GM18907 (cell line): ENCODE results near the gene C11orf16.
"Not testable (repeated sequence)": the region's sequence is repeated elsewhere in the genome, so short reads cannot be mapped to it uniquely, and the experiment has no call there.

Experiments
- ATAC-seq: cut with Tn5 transposase; IDR thresholded peaks from one replicate; pipeline ENCODE4 v1.9.1; 2021; ENCODE audit warnings: mild to moderate bottlenecking, moderate library complexity; ENCODE audit not compliant: unreplicated experiment

C11orf16 gene

DNA sequence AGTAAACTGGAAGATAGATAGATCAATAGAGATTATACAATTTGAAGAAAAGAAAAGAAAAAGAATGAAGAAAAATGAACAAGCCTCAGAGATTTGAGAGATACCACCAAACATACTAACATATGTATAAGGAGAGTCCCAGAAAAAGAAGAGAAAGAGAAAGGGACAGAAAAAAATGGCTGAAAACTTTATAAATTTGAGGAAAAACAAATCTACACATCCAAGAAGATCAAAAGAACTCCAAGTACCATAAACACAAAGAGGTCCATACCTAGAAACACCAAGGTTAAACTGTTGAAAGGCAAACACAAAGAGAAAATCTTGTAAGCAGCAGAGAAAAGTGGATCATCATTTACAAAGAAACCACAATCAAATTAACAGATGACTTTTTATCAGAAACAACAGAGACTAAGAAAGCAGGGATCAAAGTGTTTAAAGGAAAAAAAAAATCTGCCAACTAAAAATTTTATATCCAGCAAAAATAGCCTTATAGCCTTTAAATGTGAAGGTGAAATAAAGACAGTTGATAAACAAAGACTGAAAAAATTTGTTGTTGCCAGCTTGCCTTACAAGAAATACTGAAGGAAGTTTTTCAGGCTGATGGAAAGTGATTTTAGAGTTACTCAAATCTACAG is 33.5 kb downstream of the C11orf16 start:
- ATAC-seq: no peak

DNA sequence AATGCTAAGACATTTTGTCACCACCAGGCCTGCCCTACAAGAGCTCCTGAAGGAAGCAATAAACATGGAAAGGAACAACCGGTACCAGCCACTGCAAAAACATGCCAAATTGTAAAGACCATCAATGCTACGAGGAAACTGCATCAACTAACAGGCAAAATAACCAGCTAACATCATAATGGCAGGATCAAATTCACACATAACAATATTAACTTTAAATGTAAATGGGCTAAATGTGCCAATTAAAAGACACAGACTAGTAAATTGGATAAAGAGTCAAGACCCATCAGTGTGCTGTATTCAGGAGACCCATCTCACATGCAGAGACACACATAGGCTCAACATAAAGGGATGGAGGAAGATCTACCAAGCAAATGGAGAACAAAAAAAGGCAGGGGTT is 41.6 kb downstream of the C11orf16 start:
- ATAC-seq: not testable (repeated sequence)

DNA sequence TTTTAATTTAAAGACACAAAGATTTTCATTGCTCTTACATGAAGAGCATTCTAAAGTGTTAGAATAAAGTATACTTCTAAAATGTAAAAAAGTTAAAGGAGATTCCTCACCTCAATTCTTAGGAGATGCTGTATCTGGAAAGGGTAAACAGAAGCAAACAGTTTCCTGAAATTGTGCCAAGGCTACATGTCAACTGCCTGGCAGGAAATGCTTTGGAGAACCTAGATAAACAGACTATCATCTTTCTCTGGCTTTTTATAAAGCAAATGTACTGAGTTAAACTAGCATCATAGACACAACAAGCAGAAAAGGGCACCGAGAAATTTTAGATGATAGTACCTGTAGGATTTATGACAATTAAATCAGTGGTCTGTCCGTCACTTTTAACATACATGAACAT is 46.4 kb downstream of the C11orf16 start:
- no peak for ATAC-seq

DNA sequence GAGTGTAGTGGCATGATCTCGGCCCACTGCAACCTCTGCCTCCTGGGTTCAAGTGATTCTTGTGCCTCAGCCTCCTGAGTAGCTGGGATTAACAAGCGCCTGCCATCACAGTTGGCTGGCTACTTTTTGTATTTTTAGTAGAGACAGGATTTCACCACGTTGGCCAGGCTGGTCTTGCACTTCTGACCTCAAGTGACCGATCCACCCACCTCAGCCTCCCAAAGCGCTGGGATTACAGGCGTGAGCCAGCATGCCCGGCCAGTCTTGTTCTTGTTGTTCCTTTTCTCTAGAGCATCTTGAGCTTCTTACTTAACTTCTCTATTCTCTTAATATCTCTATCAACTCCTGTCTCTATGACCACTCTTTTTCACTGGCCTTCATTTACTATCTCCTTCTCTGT is 51.2 kb downstream of the C11orf16 start:
- ATAC-seq: not testable (repeated sequence)

DNA sequence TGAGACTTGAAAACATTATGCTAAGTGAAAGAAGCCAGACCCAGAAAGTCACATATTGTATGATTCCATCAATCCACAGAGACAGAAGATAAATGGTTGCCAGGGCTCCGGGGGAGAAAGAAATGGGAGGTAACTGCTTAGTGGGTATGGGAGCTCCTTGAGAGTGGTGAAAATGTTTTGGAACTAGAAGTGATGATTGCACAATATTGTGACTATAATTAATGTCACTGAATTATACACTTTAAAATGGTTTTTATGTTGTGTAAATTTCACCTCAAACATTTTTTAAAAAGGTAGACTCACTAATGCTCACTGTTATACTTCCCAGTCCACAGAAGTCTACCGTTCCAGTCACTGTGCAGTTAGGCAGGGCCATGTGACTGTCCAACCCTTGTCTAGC is 54.0 kb downstream of the C11orf16 start:
- ATAC-seq: no peak

DNA sequence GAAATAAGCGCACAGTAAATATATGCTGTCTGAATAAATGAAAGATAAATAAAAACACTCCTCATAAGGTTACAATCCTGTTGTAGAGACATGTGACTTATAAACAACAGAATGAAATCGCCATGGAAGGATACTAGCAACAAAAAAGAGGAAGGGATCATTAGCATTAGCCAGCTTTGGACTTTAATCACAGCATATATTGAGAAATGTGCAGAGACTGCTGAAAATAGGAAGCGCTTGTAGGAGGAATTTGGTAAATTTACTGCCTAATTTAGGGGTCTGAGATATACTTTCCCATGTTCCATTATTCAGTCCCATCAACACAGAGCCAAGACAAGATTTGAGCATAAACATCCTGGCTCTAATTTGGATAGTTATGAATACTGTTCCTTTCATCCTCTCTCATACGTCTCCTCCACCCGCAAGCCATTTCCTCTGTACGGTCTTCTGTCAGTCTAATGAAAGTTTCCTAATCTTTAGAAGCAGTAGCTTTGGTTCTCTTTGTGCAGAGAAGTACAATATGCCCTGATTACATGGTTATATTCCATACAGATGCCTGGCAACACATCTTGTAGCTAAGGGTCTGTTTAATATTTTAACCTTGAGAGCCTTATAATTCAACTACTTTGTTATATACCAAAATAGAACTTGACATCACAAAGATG is 58.9 kb downstream of the C11orf16 start:
- ATAC-seq: no peak

DNA sequence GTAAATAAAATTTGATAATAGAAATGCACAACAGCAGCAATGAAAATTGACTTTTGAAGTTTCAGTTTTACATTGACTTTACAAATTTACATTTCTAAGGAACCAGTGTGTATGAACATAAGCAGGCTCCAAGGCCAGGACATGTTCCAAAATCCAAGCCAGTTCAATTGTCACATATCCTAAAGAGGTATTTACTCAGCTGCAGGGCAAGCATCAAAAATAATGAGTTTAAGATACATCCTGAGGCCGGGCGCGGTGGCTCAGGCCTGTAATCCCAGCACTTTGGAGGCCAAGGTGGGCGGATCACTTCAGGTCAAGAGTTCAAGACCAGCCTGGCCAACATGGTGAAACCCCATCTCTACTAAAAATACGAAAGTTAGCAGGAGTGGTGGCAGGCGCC is 60.8 kb downstream of the C11orf16 start:
- no peak for ATAC-seq

DNA sequence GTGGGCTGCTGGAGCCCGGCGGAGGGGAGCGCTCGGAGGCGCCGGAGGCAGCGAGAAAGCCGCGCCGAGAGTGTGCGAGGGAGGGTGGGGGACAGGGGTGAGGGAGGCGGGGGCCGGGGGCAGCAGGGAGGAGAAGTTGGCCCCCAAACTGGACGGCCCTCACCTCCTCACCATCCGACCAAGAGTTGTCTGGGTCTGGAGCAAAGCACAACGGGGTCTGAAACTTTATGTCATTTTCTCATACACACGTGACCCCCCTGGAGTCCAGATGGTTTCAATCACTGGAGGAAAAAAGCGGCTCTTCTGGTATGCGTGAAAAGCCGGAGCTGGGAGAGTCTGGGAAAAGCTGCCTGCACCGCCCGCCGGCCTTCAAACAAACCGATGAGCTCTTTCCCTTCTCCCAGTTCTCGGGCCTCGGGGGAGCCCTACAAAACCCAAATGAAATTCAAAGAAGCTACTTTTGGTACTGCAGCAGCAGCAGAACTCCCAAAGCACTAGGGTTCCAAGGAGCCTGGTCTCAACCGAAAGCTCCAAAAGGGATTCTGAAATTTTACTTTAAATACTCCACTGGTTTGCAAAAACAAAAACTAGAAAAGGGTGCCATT is 61.5 kb downstream of the C11orf16 start:
- ATAC-seq: no peak

DNA sequence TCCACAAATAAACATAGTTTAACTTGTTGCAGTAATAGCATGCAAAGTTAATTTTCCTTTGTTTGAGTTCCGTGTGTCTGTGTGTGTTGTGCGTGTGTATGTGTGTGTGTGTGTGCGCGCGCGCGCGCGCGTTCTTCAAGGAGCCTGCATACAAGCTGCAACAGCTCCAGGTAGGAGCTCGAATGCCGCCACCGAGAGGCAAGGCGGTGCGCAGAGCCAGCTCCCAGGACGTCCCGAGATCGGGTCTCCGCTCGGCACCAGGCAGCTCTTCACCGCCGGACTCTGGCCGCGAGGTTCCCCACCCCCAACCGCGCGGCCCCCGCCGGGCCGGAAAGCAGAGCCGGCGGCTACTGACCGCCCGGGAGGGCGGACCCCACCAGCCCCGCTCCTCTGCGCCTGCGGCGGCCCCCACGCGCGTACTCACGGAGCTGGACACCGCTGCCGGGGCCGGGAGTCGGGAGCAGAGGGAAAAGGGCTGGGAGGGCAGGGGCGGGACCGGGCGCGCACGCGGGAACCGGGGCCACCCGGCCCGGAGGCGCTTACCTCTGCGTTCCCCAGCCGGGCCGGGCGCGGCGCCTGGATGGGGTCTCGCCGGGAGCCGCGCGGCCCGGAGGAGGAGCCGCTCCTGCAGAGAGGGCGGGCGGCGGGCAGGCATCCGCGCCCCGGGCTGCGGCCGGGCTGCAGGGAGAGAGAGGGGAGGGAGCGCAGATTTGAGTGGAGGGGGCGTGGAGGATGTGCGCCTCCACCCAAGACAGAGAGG is 62.2 kb downstream of the C11orf16 start:
- no peak for ATAC-seq
